ENCODE results near the gene CCDC70. TPM values are rescaled to one million over a fixed set of nuclear protein-coding genes. Genes with fewer than 3 reads are reported as not detected.

Gene CCDC70
- total and polyA plus RNA-seq, 8 donors: not detected

DNA sequence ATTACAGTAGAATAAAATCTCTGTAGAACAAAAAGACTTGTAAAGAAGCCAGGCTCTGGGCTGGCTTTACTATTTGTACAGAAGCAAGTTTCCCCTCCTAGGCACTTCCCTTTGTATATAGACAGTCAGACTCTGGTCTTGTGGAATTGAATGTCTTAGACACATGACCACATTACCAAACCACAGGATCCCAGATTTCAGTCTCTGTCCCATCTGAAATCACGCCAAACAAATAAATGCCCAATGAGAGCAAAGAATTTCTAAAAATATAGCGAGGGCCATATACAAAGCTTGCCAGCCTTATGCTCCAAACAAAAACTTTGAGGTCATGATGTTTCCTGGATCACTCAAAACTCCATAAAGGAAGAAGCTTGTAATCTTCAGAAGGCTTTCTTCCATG, 23.9 kb downstream of the CCDC70 start:
- H3K4me1 ChIP-seq: no peaks in the 10 kb centered on the region
- H3K27me3 ChIP-seq: no peaks in the 10 kb centered on the region
- no peak overlapping the region for H3K27ac ChIP-seq
- intact Hi-C loops (cut with DNase I): no loop called here
- 93 to 98% methylated on average over 2 of the region's 2 CpGs for WGBS, 2 donors
- TF ChIP-seq, protein P1, sequence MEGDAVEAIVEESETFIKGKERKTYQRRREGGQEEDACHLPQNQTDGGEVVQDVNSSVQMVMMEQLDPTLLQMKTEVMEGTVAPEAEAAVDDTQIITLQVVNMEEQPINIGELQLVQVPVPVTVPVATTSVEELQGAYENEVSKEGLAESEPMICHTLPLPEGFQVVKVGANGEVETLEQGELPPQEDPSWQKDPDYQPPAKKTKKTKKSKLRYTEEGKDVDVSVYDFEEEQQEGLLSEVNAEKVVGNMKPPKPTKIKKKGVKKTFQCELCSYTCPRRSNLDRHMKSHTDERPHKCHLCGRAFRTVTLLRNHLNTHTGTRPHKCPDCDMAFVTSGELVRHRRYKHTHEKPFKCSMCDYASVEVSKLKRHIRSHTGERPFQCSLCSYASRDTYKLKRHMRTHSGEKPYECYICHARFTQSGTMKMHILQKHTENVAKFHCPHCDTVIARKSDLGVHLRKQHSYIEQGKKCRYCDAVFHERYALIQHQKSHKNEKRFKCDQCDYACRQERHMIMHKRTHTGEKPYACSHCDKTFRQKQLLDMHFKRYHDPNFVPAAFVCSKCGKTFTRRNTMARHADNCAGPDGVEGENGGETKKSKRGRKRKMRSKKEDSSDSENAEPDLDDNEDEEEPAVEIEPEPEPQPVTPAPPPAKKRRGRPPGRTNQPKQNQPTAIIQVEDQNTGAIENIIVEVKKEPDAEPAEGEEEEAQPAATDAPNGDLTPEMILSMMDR (IDR thresholded peaks at IDR 0.05): no peak
- no peak overlapping the region for H3K4me3 ChIP-seq
- FAIRE-seq: no peak
- H3K9me3 ChIP-seq: no peaks in the 10 kb centered on the region
- no peak for ATAC-seq
- DNase-seq: no peak
- H3K36me3 ChIP-seq: no peaks in the 10 kb centered on the region

DNA sequence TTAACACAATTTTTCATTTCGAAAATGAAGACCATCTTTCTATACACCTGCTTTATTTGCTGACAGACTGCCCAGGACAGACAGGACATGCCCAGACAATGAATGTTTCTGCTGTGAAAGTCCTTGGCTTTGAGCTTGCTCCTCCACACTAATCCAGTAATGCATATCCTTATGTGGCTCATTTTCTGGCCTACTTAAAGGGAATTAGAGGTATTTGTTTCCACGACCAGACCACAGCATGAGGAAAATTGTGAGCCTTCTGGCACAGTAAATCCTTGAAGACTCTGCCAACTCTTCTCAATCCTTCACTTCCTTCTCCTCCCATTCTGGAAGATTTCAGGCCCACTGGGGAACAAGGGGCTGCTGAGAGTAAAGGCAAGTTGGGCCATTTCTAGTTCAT, 25.7 kb downstream of the CCDC70 start:
- H3K36me3 ChIP-seq: no peaks in the 10 kb centered on the region

DNA sequence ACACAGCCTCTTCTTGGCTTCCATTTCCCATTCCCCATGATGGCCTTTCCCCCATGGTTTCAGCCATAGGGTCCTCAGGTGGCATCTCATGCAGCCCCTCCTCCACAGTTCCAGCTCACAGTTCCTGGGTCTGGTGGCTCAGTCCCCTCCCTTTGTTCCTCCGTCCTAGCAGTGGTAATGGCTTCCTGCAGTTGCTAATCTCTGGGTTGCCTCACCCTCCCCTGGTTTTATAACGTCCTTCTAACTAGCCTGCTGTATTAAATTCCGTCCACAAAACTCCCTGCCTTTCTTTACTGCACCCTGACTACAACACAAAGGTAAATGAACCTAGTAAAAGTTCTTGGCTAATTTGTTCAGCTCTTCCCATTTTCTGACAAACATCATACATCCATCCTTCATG, 30.9 kb downstream of the CCDC70 start:
- Histone ChIP-seq H3K4me3 (no peak overlapping the region), H3K27me3 (no peaks in the 10 kb centered on the region), H3K27ac (no peak overlapping the region), H3K4me1 (no peaks in the 10 kb centered on the region), H3K9me3 (no peaks in the 10 kb centered on the region), H3K36me3 (no peaks in the 10 kb centered on the region)
- no peak for FAIRE-seq
- TF ChIP-seq, protein P1 (IDR thresholded peaks at IDR 0.05): no peak
- DNase-seq: no peak
- ATAC-seq: no peak
- WGBS, 2 donors: 68 to 84% methylated on average over 3 of the region's 3 CpGs
- intact Hi-C loops (cut with DNase I): loop anchor here in 1 of 3 donors (5.0 kb wide), 1 partner anchor 240 kb away; no protein-coding TSS in a partner anchor

More for the DNA sequence above, 25.7 kb downstream of the CCDC70 start:
- WGBS, 2 donors: 64 to 82% methylated on average over 2 of the region's 2 CpGs
- Histone ChIP-seq H3K27ac (no peak overlapping the region), H3K27me3 (no peaks in the 10 kb centered on the region), H3K4me3 (no peak overlapping the region), H3K9me3 (no peaks in the 10 kb centered on the region), H3K4me1 (no peaks in the 10 kb centered on the region)
- FAIRE-seq (no peak), DNase-seq (no peak), ATAC-seq (no peak)
- intact Hi-C loops (cut with DNase I): no loop called here
- TF ChIP-seq, protein P1 (IDR thresholded peaks at IDR 0.05): no peak

DNA sequence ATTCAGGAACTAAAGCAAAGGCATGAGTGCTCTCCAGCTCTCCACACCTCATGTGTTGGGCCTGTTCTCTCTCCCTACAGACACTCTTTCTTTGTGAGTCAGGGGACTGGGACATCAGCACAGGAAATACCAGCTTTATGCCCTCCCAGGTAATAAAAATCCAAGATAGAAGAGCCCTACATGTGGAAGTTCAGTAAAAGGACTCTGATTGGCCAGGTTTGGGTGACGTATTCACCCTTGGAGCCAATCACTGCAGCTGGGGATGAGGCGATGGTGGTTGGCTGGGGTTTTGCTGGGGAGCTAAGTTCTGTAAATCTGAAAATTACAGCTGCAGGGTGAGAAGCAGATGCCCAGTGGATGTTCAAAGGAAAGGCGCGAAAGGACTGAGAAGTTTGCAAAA, 32.5 kb downstream of the CCDC70 start:
- H3K36me3 ChIP-seq: no peaks in the 10 kb centered on the region
- WGBS, 2 donors: 90 to 92% methylated on average over 4 of the region's 4 CpGs
- intact Hi-C loops (cut with DNase I): loop anchor here in 1 of 3 donors (5.0 kb wide), 1 partner anchor 238 kb away; no protein-coding TSS in a partner anchor
- FAIRE-seq (no peak), ATAC-seq (no peak), DNase-seq (no peak)
- H3K4me3 ChIP-seq: no peak overlapping the region
- H3K9me3 ChIP-seq: no peaks in the 10 kb centered on the region
- no peak overlapping the region for H3K27ac ChIP-seq
- no peaks in the 10 kb centered on the region for H3K27me3 ChIP-seq
- no peaks in the 10 kb centered on the region for H3K4me1 ChIP-seq
- TF ChIP-seq, protein P1 (IDR thresholded peaks at IDR 0.05): no peak
